Hippocampal formation (tissue), 2 donors: ENCODE measurements around the gene PGS1.
A peak's percentile ranks its signal among the peaks of the same experiment; 100 is the strongest.

Experiments used
- DNase-seq, 2 donors: peaks; one replicate each; lab custom pipeline; 2025; lab: John Stamatoyannopoulos, UW

Gene PGS1

DNA sequence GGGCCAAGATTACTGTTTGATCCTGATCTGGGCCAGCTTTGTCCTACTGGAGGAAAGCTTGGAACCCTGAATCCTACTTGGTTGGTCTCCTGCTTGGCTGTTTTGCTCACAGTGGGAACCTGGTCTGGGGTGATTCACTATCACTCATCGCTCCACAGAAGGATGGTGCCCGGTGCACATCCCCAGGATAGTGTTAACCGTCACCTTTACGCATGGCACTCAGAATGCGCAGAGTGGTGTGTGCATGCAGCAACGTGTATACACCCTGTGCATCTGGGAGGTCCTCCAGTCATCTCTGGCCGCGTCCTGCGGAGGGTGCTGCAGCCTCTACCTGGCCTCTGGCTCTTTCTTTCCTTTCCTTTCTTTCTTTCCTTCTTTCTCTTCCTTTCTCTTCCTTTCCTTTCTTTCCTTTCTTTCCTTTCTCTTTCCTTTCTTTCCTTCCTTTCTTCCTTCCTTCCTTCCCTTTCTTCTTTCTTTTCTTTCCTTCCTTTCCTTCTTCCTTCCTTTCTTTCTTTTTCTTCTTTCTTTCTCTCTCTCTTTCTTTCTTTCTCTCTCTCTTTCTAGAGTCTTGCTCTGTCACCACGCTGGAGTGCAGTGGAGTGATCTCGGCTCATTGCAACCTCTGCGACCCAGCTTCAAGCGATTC lies 31.7 kb upstream of the PGS1 start:
- no peak for DNase-seq

DNA sequence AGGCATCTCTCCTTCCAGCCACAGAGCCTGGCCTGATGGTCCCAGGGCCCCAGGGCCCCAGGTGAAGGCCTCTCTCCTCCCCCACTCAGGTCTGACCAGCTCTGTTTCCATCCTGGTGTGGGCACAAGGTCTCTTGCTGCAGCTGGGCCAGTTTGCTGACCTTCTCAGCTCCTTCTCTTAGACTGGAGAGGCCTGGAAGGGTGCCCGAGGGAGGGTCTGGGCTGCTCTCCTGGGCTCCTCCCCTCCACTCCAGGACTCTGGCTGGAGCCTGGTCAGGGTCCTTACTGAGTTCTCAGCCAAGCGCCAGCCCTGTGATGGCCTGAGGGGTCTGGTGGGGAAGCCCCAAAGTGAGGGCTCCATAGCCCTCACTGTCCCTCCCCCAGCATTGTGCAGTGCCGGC lies 31.0 kb upstream of the PGS1 start:
- no peak for DNase-seq

DNA sequence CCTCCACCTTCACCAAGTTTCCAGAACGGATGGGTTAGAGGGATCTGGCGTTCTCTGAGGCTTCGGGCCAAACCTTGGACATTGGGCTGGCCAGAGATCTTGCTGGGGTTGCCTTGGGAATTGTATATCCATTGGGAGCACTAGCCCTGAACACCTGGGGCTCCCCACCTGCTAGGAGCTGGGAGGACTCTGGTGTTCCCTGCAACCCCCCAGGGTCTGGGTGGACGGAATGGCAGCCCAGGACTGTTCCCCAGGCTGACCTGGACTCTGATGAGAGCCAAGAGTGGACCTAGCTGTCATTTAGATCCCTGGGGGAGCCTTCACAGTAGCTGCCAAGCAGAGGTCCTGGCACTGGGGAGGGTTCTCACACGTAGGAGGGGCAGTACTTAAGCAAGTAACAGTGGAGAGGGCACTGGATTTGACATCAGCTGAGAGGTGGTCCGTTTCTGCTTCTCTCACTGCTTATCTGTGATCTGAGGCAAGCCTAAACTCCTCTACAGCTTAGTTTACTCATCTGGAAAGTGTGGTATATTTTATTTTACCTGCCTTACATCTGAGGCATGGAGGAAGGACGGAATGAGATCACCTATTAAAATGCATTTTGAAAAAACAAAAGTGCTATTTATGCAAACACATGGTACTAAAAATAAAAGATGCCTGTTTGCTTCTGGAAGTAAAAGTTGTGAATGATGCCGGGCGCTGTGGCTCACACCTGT lies 30.2 kb upstream of the PGS1 start:
- no peak for DNase-seq

DNA sequence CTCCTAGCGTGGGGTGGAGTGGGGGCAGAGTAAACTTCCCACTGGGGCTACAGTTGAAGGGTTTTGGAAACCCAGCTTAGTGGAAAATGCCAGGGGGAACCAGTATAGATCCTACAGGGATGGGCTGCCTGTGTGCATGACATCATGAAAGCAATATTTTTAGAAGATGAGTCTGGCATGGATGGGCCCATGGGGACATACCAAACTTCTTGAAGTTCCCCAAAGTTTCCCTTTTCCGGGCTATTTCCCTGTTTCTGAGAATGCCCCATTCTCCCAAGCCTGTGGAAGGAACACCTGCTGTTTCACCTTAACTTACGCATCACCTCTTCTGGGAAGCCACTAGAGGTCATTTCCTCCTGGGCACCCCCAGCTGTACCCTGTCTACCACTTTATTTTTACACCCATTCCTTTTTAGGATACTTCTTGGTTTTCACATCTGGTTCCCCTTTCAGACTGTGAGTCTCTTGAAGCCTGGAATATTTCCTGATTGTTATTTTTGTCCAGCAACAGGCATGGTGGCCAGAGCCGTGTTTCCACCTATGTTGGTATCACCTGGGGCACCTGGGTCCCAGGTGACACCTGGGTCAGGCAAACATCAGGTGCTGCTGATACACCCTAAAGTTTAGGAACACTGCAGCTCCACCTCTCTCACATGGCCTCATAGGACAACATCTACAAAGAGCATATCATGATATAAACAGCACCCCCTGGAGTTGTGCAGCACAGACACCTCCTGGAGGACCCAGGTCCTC lies 28.4 kb upstream of the PGS1 start:
- no peak for DNase-seq

DNA sequence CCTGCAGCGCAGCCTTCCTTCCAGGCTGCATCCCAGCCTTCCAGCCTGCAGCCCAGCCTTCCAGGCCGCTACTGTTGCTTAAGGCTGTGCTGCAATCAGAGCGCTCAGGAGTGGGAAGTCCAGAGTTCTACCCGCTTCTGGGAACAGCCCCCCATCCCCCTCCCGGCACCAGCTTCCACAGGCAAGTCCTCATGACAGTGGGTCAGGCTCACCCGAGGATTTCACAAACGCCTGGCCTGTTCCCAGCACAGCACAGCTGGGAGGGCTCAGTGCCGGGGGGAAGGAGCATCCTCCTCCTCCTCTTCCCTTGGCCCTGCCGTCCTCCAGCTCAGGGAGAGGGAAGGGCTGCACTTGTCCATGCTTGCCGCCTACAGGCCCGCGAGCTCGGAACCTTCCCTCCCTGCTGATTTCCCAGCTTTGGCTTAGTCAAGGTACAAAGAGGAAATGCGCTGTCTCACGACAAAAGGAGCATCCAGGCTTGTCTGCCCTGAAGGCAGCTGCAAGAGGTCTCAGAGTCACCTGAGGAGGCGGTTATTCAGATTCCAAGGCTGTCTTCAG lies 26.9 kb upstream of the PGS1 start:
- peak; percentile 80 to 85 for DNase-seq

DNA sequence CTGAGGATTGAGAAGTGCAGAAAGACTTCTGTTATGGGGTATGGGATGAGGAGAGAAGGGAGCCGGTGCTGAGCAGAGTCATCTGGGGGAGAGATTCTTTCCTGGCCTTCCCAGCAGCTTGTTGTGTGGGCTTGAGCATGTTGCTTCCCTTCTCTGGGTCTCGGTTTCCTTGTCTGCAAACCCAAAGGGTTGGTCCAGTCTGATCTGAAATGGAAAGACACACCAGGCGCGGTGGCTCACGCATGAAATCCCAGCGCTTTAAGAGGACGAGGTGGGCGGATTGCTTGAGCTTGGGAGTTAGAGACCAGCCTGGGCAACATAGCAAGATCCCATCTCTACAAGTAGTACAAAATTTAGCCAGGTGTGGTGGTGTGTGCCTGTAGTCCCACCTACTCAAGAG lies 24.6 kb upstream of the PGS1 start:
- DNase-seq = no peak

DNA sequence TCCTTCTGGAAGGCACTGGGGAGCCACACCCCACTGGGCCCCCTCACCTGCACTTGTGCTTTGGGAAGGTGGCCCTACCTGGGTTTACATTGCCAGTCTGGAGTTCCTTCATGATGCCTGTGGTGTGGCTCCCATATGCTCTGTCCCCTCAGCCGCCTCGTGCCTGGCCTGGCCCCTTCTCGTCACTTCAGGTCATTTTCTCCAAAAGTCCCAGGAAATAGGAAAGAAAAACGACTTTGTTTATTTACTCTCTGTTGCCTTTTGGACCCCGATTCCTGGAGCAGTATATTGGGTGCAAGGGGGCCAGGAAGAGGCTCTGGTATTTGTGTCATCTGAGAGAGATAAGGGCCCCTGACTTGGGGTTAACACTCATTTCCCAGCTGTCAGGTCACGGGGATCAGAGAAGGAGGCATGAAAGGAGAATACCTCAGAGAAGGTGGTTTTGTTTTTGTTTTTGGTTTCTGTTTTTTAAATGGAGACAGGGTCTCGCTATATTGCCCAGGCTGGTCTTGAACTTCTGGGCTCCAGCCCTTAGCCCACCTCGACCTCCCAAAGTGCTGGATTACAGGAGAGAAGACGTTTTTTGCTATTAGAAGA lies 23.3 kb upstream of the PGS1 start:
- no peak for DNase-seq

DNA sequence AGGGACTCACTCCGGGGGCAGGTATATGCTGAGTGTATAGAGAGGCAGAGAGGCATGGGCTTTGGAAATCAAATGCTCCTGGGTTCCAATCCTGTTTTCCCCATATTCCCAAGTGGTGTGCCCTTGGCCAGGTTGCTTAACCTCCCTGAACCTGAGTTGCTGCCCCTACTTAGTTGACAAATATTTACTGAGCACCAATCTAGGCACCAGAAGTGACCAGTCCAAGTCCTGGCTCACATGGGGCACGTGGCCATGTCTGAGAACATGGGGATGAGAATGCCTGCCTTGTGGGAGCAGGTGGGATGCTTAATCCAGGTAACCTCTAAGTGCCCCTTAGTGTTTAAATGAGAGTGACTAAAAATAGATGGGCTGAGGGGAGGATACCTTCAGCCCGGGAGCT lies 22.7 kb upstream of the PGS1 start:
- no peak for DNase-seq

DNA sequence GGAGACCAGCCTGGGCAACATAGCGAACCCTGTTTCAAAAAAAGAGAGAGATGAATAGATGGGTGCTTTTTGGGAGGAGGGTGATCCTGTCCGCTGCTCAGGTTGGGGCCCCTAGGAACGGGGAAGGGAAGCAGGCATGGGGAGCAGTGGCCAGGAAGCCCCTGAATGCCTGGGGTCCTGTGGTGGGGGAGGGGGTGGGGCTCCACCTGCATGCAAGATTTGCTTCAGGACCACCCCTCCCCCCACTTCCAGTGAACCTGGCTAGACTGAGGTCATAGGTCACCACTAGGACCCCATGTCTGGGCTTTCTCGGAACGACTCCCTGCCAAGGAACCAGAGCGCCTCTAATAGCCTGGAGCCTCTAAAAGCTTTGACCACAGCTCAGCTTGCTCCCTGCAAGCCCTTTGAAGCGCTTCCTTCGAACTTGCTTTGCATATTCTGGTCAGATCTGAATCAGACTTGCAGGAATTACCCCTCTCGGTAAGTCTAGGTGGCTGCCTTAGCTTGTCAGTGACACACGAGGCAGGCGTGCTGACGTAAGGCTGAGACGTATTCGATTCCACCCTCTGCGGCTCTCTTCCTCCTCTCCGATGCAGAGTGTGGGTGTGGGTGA lies 22.2 kb upstream of the PGS1 start:
- no peak for DNase-seq

DNA sequence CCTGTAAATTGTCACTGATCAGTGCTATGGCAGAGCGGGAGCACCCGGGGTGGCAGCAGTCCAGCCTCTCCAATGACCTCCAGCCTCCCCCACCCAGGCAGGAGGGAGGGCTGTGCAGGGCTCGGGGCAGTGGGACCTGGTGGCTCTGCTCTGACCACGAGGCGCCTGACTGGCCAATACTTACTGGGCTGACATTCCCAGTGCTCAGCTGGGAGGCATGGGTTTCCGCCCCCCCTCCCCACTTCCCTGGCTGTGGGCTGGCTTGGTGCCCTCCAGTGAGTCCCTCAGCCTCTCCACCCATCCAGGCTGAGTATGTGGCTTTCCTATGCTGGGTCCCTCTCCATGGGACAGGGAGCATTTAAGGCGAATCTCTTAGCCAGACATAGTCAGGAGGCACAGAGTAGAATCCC lies 21.3 kb upstream of the PGS1 start:
- peak; percentile 7 to 38 for DNase-seq

DNA sequence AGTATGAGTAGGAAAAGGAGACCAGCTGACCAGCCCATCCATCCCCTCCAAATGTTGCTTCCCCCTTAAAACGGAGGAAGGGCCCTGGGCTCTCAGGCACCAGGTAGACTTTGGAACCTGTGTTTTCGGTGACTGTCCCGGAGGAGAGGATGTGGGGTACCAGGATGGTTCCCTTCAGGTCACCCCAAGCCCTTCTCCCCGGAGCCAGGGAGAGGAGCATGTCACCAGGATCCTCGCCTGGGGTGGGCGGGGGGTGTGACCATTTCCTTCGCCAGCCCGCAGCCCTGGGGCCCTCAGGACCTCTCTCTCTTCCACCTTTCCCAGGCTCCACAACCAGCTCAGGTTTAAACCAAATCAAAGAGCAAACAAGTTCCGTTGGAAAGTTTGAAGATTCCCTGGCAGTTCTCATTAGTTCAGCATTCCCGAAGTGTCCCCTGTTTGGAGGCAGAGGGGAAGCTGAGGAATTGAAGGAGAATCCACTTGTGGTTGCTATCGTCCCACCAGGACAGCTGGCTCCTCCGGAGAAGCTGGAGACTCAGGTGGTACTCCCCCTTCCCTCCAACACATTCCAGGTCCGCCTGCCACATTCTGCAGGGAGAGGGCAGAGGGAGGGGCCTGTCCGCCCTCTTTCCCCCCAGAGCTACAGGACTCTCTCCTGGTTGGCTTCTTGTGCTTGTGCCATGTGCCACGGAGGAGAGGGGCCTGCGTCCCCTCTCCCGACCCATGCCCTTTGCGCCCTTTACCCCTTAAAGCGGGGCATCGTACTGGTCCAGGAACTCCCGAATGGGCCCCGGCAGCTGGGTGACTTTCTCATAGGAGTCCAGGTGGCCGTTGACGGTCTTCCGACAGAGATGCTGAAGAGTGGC lies 20.5 kb upstream of the PGS1 start:
- no peak for DNase-seq

DNA sequence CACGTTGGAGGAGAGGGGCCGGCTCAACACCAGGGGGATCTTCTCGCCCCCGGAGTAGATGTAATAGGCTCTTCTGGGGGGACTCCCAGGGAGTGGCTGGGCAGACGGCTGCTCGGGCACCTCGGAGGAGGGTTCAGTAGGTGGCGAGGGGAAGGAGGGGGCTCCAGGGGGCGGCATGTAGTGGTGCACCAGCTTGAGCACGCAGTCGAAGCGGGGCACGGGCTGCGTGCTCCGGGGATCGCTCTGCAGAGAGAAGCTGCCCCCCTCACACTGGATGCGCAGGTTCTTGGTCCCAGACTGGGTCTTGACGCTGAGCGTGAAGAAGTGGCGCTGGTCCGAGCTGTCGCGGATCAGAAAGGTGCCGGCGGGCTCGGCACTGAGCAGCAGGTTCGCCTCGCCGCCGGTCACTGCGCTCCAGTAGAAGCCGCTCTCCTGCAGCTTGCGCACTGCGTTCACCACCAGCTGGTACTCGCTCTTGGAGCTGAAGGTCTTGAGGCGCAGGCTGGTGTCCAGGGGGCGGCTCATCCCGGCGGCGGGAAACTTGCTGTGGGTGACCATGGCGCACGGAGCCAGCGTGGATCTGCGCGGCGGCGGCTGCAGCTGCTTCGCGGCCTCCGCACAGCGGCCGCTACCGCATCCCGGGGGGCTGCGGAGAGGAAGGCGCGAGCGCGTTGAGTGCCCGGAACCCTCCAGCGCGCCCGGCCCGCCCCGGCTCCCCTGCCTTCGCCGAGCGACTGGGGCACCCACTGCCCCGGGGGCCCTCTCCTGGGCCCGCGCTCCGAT lies 19.7 kb upstream of the PGS1 start:
- no peak for DNase-seq

DNA sequence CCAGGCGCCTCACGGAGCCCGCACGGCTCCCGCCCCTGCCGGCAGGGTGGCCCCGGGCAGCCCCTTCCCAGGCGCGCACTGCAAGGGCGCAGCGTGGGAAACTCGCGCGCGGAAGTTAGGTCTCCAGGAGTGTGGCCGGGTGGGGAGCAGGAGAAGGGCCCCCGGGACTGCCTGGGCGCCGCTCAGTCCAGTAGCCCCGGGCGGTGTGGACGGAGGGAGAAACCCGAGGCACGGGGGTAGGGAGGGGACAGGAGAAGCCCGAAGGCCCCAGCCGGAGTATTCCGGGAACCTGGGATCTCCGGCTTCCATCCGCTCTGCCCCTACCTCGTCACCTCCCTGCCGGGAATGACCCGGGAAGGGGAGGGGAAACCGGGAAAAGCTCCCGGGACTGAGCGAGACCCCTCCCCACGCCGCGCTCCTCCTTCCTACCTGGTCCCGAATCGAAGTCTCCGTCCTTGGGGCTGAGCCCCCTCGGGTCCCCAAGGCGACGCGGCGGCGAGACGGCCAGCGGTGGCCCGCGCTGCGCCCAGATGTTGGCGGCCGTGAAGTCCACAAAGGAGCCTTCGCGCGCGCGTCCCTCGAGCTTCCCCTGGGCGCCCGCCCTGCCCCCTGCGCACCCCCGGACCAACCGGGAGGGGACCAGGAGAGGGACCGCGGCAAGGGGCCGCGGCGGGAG lies 19.0 kb upstream of the PGS1 start:
- DNase-seq = no peak

DNA sequence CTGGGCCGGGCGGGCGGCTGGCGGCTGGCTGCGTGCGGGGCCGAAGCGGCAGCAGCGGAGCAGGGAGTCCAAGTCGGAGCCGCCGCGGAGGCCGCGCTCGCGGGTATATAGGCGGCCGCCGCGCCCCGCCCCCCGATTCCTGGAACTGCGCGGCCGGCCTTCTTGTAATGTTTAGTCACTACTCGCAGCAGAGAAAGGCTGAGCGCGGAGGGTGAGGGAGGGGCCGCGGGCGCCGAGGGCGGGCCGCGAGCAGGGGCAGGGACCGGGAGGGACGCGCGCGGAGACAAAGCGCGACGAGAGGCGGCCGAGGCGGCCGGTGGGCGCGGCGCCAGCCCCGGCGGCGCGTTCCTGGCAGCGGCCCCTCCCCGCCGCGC lies 18.5 kb upstream of the PGS1 start, which contains the start of gene SOCS3:
TSS of gene SOCS3 (minus strand) at position 81 of the 374 bp plus-strand sequence. CDS start 982 bp downstream, outside the sequence.
- DNase-seq = peak; percentile 55 to 84

DNA sequence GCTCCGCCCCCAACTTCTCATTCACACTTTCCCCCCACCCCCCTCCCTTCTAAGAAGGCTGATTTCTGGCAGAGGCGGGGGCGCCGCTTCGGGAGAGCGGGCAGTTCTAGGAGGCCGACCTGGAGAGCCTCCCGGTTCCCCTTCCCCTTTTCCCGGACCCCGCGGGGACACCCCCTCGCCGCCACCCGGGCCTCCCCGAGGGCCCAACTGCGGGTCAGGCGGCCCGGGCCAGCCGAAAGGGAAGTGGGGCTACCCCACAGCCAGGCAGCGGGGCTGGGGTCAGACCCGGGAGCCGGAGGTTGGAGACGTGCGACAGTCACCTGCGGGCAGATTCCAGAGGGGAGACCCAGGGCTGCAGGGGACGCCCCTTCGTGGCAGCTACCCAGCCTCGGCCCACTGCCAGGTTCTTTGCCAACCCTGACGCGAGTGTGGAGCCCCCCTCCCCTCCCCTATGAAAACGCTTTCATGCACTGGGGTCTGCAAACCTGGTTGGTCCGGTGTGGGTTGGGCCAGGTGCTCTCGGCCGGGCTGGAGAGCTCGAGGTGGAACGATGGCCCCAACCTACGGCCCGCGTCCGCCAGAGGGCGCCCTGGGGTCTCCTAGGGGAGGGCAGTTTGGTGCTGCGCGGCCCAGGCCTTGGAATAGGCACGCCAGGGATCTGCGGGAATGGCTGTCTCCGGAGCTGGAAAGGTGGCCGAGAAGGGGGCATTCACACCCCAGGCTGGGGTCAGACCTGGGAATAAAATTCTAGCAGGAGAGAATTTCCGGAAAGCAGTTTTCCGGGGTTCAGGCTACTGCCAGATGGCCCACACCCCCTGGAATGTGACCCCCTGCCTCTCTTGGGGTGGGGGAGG lies 17.9 kb upstream of the PGS1 start:
- DNase-seq = peak; percentile 40 to 72

DNA sequence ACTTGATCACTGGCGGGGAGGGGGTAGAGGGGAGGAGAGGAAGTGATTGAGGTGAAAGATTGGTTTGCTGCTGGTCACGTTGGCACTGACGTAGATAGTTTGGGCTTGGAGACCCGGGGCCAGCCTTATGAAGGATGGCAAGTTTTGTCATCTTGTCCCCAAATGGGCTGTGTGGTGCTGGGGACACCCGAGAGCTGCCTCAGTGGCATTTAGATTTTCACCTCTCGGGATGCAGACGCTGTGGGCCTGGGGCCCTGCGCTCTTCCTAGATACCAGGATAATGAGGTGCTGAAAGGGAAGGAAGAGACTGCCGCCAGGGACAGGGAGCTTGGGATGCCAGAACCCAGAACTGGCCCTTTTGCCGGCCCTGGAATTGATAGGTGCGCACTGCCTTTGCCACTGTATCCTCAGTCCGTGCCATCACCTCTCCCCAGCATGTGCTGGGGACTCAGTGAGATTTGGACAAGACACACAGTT lies 17.2 kb upstream of the PGS1 start:
- DNase-seq = no peak

DNA sequence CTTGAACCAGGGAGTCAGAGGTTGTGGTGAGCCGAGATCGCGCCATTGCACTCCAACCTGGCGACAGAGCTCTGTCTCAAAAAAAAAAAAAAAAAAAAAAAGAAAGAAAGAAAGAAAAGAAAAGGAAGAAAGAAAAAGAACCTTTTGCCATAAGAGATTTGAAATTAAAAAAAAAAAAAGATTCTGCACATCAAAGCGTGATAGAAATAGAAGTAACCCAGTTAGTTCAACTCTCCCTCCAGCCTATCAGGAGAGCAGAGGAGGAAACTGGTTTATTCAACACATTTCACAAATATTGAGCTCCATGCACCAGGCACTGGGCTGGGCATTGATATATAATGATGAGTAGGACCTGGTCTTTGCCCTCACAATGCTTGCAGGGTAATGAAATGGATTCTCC lies 16.2 kb upstream of the PGS1 start:
- DNase-seq = no peak

DNA sequence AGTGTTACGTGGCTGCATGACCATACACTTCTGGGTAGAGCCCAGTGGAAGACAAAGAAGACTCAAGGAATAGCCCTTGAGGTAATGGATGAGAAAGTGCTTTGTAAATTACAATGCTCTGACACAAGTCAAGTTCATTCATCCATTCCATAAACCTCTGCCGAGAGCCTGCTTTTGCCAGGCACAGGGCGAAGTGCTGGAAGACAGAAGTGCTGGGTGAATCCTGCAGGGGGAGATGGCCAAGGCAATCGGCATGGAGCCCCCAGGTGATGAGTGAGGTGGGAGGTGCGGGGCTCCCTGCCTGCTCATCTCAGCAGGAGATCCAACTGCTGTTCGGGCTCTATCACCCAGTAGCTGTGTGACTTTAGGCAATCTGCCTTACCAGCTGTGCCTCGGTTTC lies 15.8 kb upstream of the PGS1 start:
- no peak for DNase-seq
